ENCODE results near the gene CSRNP3.

DNA sequence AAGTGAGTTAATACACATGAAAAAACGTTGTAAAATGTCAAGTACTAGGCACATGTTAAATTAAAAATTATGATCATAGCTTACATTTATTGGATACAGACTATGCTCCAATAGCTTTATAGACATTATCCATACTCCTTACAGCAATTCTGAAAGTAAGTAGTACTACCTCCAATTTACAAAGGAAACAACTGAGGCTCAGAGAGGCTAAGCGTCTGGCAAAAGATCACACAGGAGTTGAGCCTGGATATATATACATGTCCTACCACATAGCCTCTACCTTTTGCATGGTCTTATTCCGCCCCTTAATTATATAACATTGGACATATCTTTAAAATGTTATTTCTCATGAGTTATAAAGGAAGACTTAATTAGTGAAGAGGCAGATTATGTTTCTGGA, 127.3 kb downstream of the CSRNP3 start:
- TF ChIP-seq, protein P1, sequence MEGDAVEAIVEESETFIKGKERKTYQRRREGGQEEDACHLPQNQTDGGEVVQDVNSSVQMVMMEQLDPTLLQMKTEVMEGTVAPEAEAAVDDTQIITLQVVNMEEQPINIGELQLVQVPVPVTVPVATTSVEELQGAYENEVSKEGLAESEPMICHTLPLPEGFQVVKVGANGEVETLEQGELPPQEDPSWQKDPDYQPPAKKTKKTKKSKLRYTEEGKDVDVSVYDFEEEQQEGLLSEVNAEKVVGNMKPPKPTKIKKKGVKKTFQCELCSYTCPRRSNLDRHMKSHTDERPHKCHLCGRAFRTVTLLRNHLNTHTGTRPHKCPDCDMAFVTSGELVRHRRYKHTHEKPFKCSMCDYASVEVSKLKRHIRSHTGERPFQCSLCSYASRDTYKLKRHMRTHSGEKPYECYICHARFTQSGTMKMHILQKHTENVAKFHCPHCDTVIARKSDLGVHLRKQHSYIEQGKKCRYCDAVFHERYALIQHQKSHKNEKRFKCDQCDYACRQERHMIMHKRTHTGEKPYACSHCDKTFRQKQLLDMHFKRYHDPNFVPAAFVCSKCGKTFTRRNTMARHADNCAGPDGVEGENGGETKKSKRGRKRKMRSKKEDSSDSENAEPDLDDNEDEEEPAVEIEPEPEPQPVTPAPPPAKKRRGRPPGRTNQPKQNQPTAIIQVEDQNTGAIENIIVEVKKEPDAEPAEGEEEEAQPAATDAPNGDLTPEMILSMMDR (IDR thresholded peaks at IDR 0.05), result no peak
- no peak for TF ChIP-seq POLR2A (IDR thresholded peaks at IDR 0.05)
